Measurements from ENCODE around the gene AGAP1.

Gene AGAP1

DNA sequence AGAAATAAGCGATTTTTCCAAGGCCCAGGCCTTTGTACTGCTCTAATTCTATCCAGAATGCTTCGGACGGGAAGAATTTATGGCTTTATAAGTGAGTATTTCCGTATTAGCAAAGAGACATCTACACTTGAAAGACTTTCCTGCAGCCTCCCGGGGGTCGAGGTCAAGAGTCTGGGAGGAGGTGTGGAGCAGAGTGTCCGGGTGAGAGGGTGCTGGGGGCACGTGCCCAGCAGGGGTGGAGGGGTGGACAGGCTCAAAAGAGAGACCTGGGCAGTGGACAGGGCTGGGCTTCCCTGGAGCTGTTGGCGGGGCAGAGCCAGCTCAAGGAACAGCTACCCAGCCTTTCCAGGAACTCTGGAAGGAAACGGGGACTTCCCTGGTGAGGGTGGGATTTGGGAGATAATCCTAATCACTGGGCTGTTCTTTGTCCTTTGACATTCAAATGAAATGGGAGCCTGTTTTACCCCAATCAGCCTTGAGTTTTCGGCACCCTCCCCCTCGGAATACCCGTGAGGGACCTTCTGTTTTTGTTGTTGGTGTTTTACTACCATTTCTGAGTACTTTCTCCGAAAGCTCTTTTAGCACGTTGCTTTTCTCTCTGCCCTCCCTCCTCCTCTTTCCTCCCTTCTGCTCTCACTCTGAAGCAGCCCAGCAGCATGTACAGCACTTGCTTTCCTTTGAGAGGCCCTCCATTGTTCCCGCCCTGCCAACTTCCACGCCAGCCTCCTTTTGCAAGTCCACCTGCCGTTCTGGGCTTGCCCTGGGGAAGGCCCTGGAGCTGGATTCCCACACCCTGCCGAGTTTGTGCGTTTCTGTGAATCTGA lies 164.7 kb downstream of the AGAP1 start:
- no peak overlapping the region for H3K4me3 ChIP-seq (ENCODE audit: severe bottlenecking)
- no peak for TF ChIP-seq CTCF (IDR thresholded peaks at IDR 0.05; ENCODE audit: poor library complexity, severe bottlenecking)
- H3K9me3 ChIP-seq (ENCODE audit: severe bottlenecking), result no peaks in the 10 kb centered on the region
- H3K27ac ChIP-seq (ENCODE audit: poor library complexity, severe bottlenecking), result no peak overlapping the region
- H3K4me1 ChIP-seq (ENCODE audit: insufficient read depth, poor library complexity, severe bottlenecking), result no peaks in the 10 kb centered on the region
- no peak for ATAC-seq (ENCODE audit: low read depth)
- H3K27me3 ChIP-seq (ENCODE audit: insufficient read depth, poor library complexity, severe bottlenecking), result no peaks in the 10 kb centered on the region
- no peaks in the 10 kb centered on the region for H3K36me3 ChIP-seq (ENCODE audit: low read depth)
- no peak for DNase-seq (ENCODE audit: low spot score)

DNA sequence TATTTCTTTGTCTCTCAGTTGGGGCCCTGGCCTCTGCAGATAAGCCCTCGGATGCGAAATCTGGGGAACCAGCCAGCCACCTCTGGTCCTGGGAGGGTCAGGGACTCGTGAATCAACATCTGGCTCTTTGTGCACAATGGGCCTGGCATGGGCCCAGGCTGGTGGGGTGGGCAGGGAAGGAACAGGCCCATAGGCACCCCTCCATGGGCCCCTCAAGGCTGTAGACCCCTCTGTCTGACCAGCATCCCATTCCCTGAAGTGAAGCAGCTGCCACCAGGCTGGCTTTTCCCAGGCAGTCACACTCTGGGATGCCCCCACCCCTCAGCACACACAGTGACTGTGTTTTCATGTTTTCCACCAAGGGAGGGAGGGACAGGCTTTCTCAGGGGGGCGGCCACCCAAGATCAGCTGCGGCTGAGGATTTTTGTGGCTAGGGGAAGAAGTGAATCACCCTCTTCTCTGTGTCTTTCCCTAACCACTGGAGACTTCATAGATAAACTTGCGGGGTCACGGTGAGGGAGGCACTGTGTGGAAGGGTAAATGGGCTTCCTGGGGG lies 166.0 kb downstream of the AGAP1 start:
- no peak for TF ChIP-seq CTCF (IDR thresholded peaks at IDR 0.05; ENCODE audit: poor library complexity, severe bottlenecking)
- H3K9me3 ChIP-seq (ENCODE audit: severe bottlenecking), result no peaks in the 10 kb centered on the region
- no peaks in the 10 kb centered on the region for H3K4me1 ChIP-seq (ENCODE audit: insufficient read depth, poor library complexity, severe bottlenecking)
- H3K36me3 ChIP-seq (ENCODE audit: low read depth), result no peaks in the 10 kb centered on the region
- no peak for DNase-seq (ENCODE audit: low spot score)
- no peak overlapping the region for H3K27ac ChIP-seq (ENCODE audit: poor library complexity, severe bottlenecking)
- no peaks in the 10 kb centered on the region for H3K27me3 ChIP-seq (ENCODE audit: insufficient read depth, poor library complexity, severe bottlenecking)
- no peak for ATAC-seq (ENCODE audit: low read depth)
- H3K4me3 ChIP-seq (ENCODE audit: severe bottlenecking), result no peak overlapping the region

- no peak overlapping the region for H3K27ac ChIP-seq (ENCODE audit: poor library complexity, severe bottlenecking)
- no peak for TF ChIP-seq CTCF (IDR thresholded peaks at IDR 0.05; ENCODE audit: poor library complexity, severe bottlenecking)
- H3K4me3 ChIP-seq (ENCODE audit: severe bottlenecking), result no peak overlapping the region
- no peak for ATAC-seq (ENCODE audit: low read depth)
- H3K4me1 ChIP-seq (ENCODE audit: insufficient read depth, poor library complexity, severe bottlenecking), result no peaks in the 10 kb centered on the region
- H3K27me3 ChIP-seq (ENCODE audit: insufficient read depth, poor library complexity, severe bottlenecking), result no peaks in the 10 kb centered on the region
- no peaks in the 10 kb centered on the region for H3K36me3 ChIP-seq (ENCODE audit: low read depth)
- DNase-seq (ENCODE audit: low spot score), result no peak
- no peaks in the 10 kb centered on the region for H3K9me3 ChIP-seq (ENCODE audit: severe bottlenecking)
These were observed 166.7 kb downstream of the AGAP1 start for GRCh38 chr2:235660484-235661082.

DNA sequence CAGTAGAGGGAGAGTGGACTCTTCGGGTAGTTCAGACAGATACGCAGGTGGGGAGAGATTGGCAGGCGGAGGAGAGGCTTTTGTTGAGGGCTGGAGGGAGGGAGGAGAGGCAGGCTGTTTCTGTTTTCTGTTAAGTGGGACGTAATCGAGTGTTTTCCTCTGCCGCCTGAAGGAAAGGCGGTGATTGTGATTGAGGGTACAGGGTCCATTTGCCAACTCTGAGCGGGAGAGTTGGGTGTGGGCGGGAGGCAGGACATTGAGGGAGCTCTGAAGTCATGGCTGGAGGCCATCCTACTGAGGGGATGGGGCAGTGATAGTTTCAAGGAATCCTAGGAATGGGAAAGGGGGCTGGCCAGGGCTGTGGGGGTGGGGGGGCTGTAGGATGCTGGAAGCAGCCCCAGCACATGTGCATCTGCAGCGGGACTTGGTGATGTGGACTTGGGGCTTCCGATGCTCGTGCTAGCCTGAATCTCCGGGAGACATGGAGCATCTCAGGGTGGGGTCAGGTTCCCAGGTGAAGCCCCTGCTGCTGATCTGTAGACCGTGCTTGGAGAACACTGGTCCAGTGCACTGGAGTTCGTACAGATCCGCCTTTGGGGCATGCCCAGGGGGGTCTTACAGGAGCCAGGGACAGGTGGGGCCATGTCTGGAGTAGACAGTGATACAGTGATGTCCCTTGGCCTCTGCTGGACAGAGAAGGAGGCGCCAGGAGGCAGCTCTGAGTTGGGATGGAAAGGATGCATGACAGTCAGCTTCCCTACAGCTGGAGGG lies 167.5 kb downstream of the AGAP1 start:
- H3K27ac ChIP-seq (ENCODE audit: poor library complexity, severe bottlenecking), result no peak overlapping the region
- H3K27me3 ChIP-seq (ENCODE audit: insufficient read depth, poor library complexity, severe bottlenecking), result no peaks in the 10 kb centered on the region
- no peaks in the 10 kb centered on the region for H3K36me3 ChIP-seq (ENCODE audit: low read depth)
- no peak overlapping the region for H3K4me3 ChIP-seq (ENCODE audit: severe bottlenecking)
- DNase-seq (ENCODE audit: low spot score) (no peak), ATAC-seq (ENCODE audit: low read depth) (no peak)
- no peaks in the 10 kb centered on the region for H3K9me3 ChIP-seq (ENCODE audit: severe bottlenecking)
- TF ChIP-seq CTCF (IDR thresholded peaks at IDR 0.05; ENCODE audit: poor library complexity, severe bottlenecking), result no peak
- H3K4me1 ChIP-seq (ENCODE audit: insufficient read depth, poor library complexity, severe bottlenecking), result no peaks in the 10 kb centered on the region

Measured in RWPE2 (cell line).